Measurements from ENCODE around the gene VCL. TPM values are rescaled to one million over a fixed set of nuclear protein-coding genes. Genes with fewer than 3 reads are reported as not detected.

VCL gene
- total and polyA plus RNA-seq, 9 of the 15 experiments (the other 6 are each of a cell fraction or from before 2014, with no cell fraction given), result 29.8 to 186 (median 76.4) TPM

DNA sequence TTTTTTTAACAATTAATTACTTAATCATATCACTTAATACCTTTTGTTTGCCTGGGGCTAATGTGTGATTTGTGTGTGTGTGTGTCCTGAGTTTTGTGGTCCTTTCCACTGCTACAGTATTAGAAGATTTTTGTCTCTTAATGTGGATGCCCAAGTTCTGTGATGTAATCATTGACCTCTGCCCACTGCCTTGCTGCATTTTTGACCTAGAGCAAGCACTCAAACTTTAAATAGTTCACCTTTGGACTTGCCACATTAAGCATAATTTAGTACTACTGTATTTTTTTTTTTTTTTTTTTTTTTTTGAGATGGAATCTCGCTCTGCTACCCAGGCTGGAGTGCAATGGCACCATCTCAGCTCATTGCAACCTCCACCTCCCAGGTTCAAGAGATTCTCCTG is 52.7 kb downstream of the VCL start:
- no peak overlapping the region for H3K9ac ChIP-seq (ENCODE audit: insufficient read depth in 1 of 2, low read depth in 2 of 2, low read length in 2 of 2)
- in situ Hi-C loops (cut with MboI) (no loop called here), intact Hi-C loops (cut with micrococcal nuclease) (no loop called here)
- peaks cover 11 to 16% of the 10 kb centered on the region in 2 experiments; a peak in 3 of 5 replicates for H3K4me1 ChIP-seq (replicated peaks in 1 of 2; ENCODE audit: control insufficient read depth in 2 of 2, insufficient read depth in 2 of 2, low read length in 2 of 2)
- DNase-seq (ENCODE audit: extremely low read depth in 1 of 4, low spot score in 3 of 4) (no peak), ATAC-seq (no peak), FAIRE-seq (no peak)
- CTCF ChIA-PET (ENCODE audit: low intra/inter-chr PET ratio), result no interaction called here
- 0 out of 2 replicates have a peak, but pooled peaks cover 4% of the 10 kb centered on the region for H4K20me1 ChIP-seq (replicated peaks; ENCODE audit: control insufficient read depth, insufficient read depth, low read length)
- TF ChIP-seq, protein P1, sequence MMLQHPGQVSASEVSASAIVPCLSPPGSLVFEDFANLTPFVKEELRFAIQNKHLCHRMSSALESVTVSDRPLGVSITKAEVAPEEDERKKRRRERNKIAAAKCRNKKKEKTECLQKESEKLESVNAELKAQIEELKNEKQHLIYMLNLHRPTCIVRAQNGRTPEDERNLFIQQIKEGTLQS (IDR thresholded peaks at IDR 0.05), result no peak
- TF ChIP-seq, protein P1 (CRISPR knock-in tag; conservative IDR thresholded peaks at IDR 0.05), result no peak
- TF ChIP-seq HNRNPL (IDR thresholded peaks at IDR 0.05; ENCODE audit: low read depth, low read length), result no peak
- TF ChIP-seq SETDB1 (IDR thresholded peaks at IDR 0.05; ENCODE audit: low read length), result no peak
- TF ChIP-seq TEAD4 (IDR thresholded peaks at IDR 0.05; ENCODE audit: low read length), result no peak
- TF ChIP-seq TEAD4 (CRISPR knock-in tag; IDR thresholded peaks at IDR 0.05; ENCODE audit: borderline replicate concordance), result no peak
- no peak for TF ChIP-seq KLF6 (CRISPR knock-in tag; IDR thresholded peaks at IDR 0.05; ENCODE audit: borderline replicate concordance)
- TF ChIP-seq ZNF311 (CRISPR knock-in tag; IDR thresholded peaks at IDR 0.05), result no peak
- no peak for TF ChIP-seq OTX1 (CRISPR knock-in tag; IDR thresholded peaks at IDR 0.05)
- POLR2A ChIA-PET, result interaction anchor here (0.6 to 2.2 kb wide), 8 partner anchors 9 to 202 kb away, joined by 3 to 12 read pairs (median 3); no protein-coding TSS in a partner anchor
- H3K9me1 ChIP-seq (ENCODE audit: control insufficient read depth, insufficient read depth, low read length), result no peaks in the 10 kb centered on the region
- no TSS peak for BruUV-seq (replicated peaks)
- no peak overlapping the region for H3K4me3 ChIP-seq
- peaks cover 21% of the 10 kb centered on the region for H3K36me3 ChIP-seq (ENCODE audit: control insufficient read depth, insufficient read depth, low read length)
- H3K4me2 ChIP-seq (ENCODE audit: insufficient read depth, low read length), result no peak overlapping the region
- no peaks in the 10 kb centered on the region for H3K9me3 ChIP-seq (replicated peaks; ENCODE audit: control insufficient read depth, insufficient read depth, low read depth, low read length)
- WGBS (ENCODE audit: insufficient coverage, low coverage, missing lambda C conversion rate), result no CpG with 5 or more reads among the region's 1 CpG
- H3K79me2 ChIP-seq (ENCODE audit: control insufficient read depth, insufficient read depth, low read length), result peaks cover 83% of the 10 kb centered on the region
- H3K27ac ChIP-seq (ENCODE audit: extremely low read depth, low read depth, low read length), result no peak overlapping the region
- no peaks in the 10 kb centered on the region for H3K27me3 ChIP-seq (ENCODE audit: control insufficient read depth in 2 of 2, insufficient read depth in 2 of 2, low read length in 2 of 2)
- no peak overlapping the region for H2AFZ ChIP-seq (ENCODE audit: low read depth, low read length)

Data from K562 (cell line).